Astrocyte (in vitro differentiated cells and primary cell): Measurements from ENCODE around the gene PPP2R2D. TPM values are rescaled to one million over a fixed set of nuclear protein-coding genes. Genes with fewer than 3 reads are reported as not detected.

ENCODE experiments used
- DNase-seq: peaks from one replicate; pipeline ENCODE4 v3.0.0-alpha.2; 2010; ENCODE audit warnings: low read depth
- FAIRE-seq: peaks from 2 replicates; lab custom pipeline; 2011; peaks lifted over from hg19 to GRCh38; lab: Jason Lieb, UNC
- H2AFZ ChIP-seq: 2 replicates; pipeline ENCODE4 v1.6.0; 2012; ENCODE audit warnings: low read depth, low read length, inconsistent platforms
- H3K27ac ChIP-seq: 2 replicates; pipeline ENCODE4 v1.5.1; 2011; ENCODE audit warnings: low read depth, low read length, inconsistent platforms
- H3K27me3 ChIP-seq: 2 replicates; pipeline ENCODE4 v1.6.0; 2011; ENCODE audit warnings: low read length, inconsistent platforms; ENCODE audit not compliant: insufficient read depth
- H3K36me3 ChIP-seq: 2 replicates; pipeline ENCODE4 v1.5.1; 2011; ENCODE audit warnings: low read length, inconsistent platforms; ENCODE audit not compliant: insufficient read depth
- H3K4me1 ChIP-seq: 2 replicates; pipeline ENCODE4 v1.5.1; 2011; ENCODE audit warnings: low read length, inconsistent platforms; ENCODE audit not compliant: insufficient read depth
- H3K4me2 ChIP-seq: 2 replicates; pipeline ENCODE4 v1.6.0; 2012; ENCODE audit warnings: low read length, inconsistent platforms
- H3K4me3 ChIP-seq: 2 replicates; pipeline ENCODE4 v1.5.1; 2011; ENCODE audit warnings: low read depth, mild to moderate bottlenecking, low read length, inconsistent platforms; ENCODE audit not compliant: insufficient read depth
- H3K79me2 ChIP-seq: 2 replicates; pipeline ENCODE4 v1.6.0; 2012; ENCODE audit warnings: mild to moderate bottlenecking, low read length, inconsistent platforms; ENCODE audit not compliant: insufficient read depth
- H3K9ac ChIP-seq: 2 replicates; pipeline ENCODE4 v1.6.0; 2012; ENCODE audit warnings: mild to moderate bottlenecking, low read length, inconsistent platforms
- H3K9me3 ChIP-seq: 2 replicates; pipeline ENCODE4 v1.5.1; 2012; ENCODE audit warnings: low read depth, mild to moderate bottlenecking, low read length, inconsistent platforms; ENCODE audit not compliant: insufficient read depth
- H4K20me1 ChIP-seq: 2 replicates; pipeline ENCODE4 v1.6.0; 2012; ENCODE audit warnings: low read length, inconsistent platforms; ENCODE audit not compliant: insufficient read depth
- H3K27ac Mint-ChIP-seq: one replicate; pipeline ENCODE4 v1.8.0; 2021; ENCODE audit warnings: mild to moderate bottlenecking, mixed read lengths; ENCODE audit not compliant: unreplicated experiment
- H3K27me3 Mint-ChIP-seq: one replicate; pipeline ENCODE4 v1.8.0; 2021; ENCODE audit warnings: low read depth, mixed read lengths; ENCODE audit not compliant: unreplicated experiment
- H3K36me3 Mint-ChIP-seq: one replicate; pipeline ENCODE4 v1.8.0; 2021; ENCODE audit warnings: low read depth, mixed read lengths; ENCODE audit not compliant: unreplicated experiment
- H3K4me1 Mint-ChIP-seq: one replicate; pipeline ENCODE4 v1.8.0; 2021; ENCODE audit warnings: low read depth, mixed read lengths; ENCODE audit not compliant: unreplicated experiment
- H3K4me3 Mint-ChIP-seq: one replicate; pipeline ENCODE4 v1.8.0; 2021; ENCODE audit warnings: mild to moderate bottlenecking, moderate library complexity, mixed read lengths; ENCODE audit not compliant: unreplicated experiment
- H3K9me3 Mint-ChIP-seq: one replicate; pipeline ENCODE4 v1.8.0; 2021; ENCODE audit warnings: mild to moderate bottlenecking, mixed read lengths; ENCODE audit not compliant: unreplicated experiment
- CTCF ChIP-seq: IDR thresholded peaks from 2 replicates; pipeline ENCODE4 v1.5.1; 2011; ENCODE audit warnings: low read depth, mild to moderate bottlenecking, inconsistent platforms, low read length, moderate library complexity; ENCODE audit not compliant: insufficient read depth
- EZH2 ChIP-seq: IDR thresholded peaks from 2 replicates; pipeline ENCODE4 v1.6.1; 2012; ENCODE audit warnings: mild to moderate bottlenecking, low read length, inconsistent platforms; ENCODE audit not compliant: insufficient read depth
- total RNA-seq: library from RNA; stranded (reverse); gene quantifications from 2 replicates; pipeline ENCODE4 v1.2.1, GENCODE V29; 2021

Gene PPP2R2D
- total RNA-seq, 1 donor from 2014 or later = 32.5 TPM

- Histone ChIP-seq H3K36me3 (peaks cover 2% of the 10 kb centered on the region), H3K27me3 (no peaks in the 10 kb centered on the region), H3K4me3 (no peak overlapping the region), H3K4me2 (no peak overlapping the region), H3K79me2 (peaks cover 70% of the 10 kb centered on the region), H2AFZ (no peak overlapping the region), H3K9ac (no peak overlapping the region), H3K9me3 (no peaks in the 10 kb centered on the region), H3K27ac (no peak overlapping the region), H4K20me1 (peaks cover 83% of the 10 kb centered on the region), H3K4me1 (peaks cover 4% of the 10 kb centered on the region)
- peaks cover 37% of the 10 kb centered on the region for H3K36me3 Mint-ChIP-seq
- peaks cover 17% of the 10 kb centered on the region for H3K4me1 Mint-ChIP-seq
- no peak for DNase-seq
- no peak for FAIRE-seq
- no peaks in the 10 kb centered on the region for H3K9me3 Mint-ChIP-seq
- TF ChIP-seq EZH2 (no peak), CTCF (no peak)
- H3K4me3 Mint-ChIP-seq = no peak overlapping the region
- H3K27me3 Mint-ChIP-seq = no peaks in the 10 kb centered on the region
- no peak overlapping the region for H3K27ac Mint-ChIP-seq
Observed at GRCh38 chr10:131975003-131975402, 74.2 kb downstream of the PPP2R2D start.

DNA sequence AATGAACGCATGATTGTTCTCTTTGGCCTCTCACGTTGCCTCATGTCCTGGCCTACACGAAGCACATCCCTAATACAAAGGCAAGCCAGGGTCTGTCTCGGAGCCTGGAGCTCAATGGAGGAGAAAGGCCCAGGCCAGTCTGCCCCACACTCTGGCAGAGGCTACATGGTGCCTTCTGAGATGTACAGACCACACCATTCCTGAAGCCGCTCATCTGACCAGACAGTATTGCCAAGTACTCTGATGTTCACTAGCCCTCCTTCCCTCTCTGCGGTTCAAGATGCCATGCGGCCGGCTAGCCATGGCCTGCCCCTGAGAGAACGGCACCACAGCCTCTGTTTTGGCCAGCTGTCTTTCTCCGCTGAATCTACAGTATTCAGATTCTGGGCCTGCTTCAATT lies 75.0 kb downstream of the PPP2R2D start:
- Histone ChIP-seq H3K4me3 (no peak overlapping the region), H3K79me2 (peaks cover 74% of the 10 kb centered on the region), H2AFZ (no peak overlapping the region), H3K36me3 (peaks cover 2% of the 10 kb centered on the region), H3K9ac (no peak overlapping the region), H3K4me1 (peaks cover 12% of the 10 kb centered on the region), H3K4me2 (no peak overlapping the region), H3K27me3 (no peaks in the 10 kb centered on the region), H3K9me3 (no peaks in the 10 kb centered on the region), H4K20me1 (peaks cover 80% of the 10 kb centered on the region), H3K27ac (no peak overlapping the region)
- no peaks in the 10 kb centered on the region for H3K27me3 Mint-ChIP-seq
- TF ChIP-seq EZH2 = no peak
- no peak for TF ChIP-seq CTCF
- H3K27ac Mint-ChIP-seq = no peak overlapping the region
- H3K4me3 Mint-ChIP-seq = no peak overlapping the region
- no peak for DNase-seq
- no peak for FAIRE-seq
- peaks cover 36% of the 10 kb centered on the region for H3K36me3 Mint-ChIP-seq
- peaks cover 17% of the 10 kb centered on the region for H3K4me1 Mint-ChIP-seq
- no peaks in the 10 kb centered on the region for H3K9me3 Mint-ChIP-seq

DNA sequence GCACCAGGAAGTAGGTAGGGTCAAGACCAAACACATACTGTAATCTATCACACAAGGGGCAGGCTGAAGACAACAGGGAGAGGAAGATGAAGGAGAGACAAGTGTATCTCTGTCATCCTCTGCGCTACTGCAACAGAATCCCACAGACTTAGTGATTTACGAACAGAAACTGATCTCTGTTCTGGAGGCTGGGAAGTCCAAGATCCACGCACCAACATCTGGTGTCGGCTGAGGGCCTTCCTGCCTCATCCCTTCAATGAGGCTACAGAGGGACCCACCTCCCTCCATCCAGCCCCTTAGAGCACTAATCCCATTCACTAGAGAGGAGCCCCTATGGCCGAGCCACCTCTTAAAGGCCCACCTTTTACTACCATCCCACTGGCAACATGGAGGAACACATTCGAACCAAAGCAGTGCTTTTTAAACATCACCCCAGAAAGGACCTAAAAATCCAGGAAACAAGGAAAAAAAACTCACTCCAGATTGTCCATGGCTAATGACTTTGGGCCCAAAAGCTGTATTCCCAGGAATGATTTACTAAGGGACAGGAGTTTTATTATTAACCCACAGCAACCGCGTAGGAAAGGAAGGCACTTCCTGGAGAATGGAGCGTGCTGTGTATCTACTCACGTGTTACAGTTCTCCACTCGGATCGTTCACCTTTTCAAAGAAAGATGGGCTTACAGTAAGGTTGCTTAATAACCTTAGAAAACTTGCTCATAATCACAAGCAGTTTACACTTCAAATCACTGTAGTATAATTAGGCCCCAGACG lies 76.7 kb downstream of the PPP2R2D start:
- Histone ChIP-seq H3K4me3 (no peak overlapping the region), H3K9ac (no peak overlapping the region), H4K20me1 (peaks cover 73% of the 10 kb centered on the region), H3K79me2 (peaks cover 80% of the 10 kb centered on the region), H2AFZ (no peak overlapping the region), H3K4me1 (peaks cover 17% of the 10 kb centered on the region), H3K36me3 (no peaks in the 10 kb centered on the region), H3K27ac (no peak overlapping the region), H3K4me2 (no peak overlapping the region), H3K9me3 (no peaks in the 10 kb centered on the region), H3K27me3 (no peaks in the 10 kb centered on the region)
- Mint-ChIP-seq H3K27me3 (no peaks in the 10 kb centered on the region), H3K27ac (peak overlapping the region; percentile 12), H3K9me3 (no peaks in the 10 kb centered on the region), H3K36me3 (peaks cover 26% of the 10 kb centered on the region), H3K4me1 (peaks cover 14% of the 10 kb centered on the region), H3K4me3 (peak overlapping the region; percentile 73)
- no peak for DNase-seq
- TF ChIP-seq CTCF (no peak), EZH2 (no peak)
- no peak for FAIRE-seq
